Fibroblast of skin of right biceps (primary cell): Measurements from ENCODE around the gene CDC20B.
"Not testable (repeated sequence)": the region's sequence is repeated elsewhere in the genome, so short reads cannot be mapped to it uniquely, and the experiment has no call there.

Experiments
- DNase-seq: peaks from one replicate; pipeline ENCODE4 v3.0.0-alpha.2; 2013

CDC20B gene

GRCh38 chr5:55101556-55102276 lies 71.3 kb downstream of the CDC20B start:
- DNase-seq = no peak

GRCh38 chr5:55101148-55101547 lies 71.8 kb downstream of the CDC20B start:
- DNase-seq = not testable (repeated sequence)

GRCh38 chr5:55096861-55097260 lies 76.1 kb downstream of the CDC20B start:
- no peak for DNase-seq

- DNase-seq = no peak
Observed at GRCh38 chr5:55096182-55096581, 76.8 kb downstream of the CDC20B start.

GRCh38 chr5:55091011-55091410 lies 82.0 kb downstream of the CDC20B start:
- not testable (repeated sequence) for DNase-seq

GRCh38 chr5:55089301-55089700 lies 83.7 kb downstream of the CDC20B start:
- DNase-seq = not testable (repeated sequence)

GRCh38 chr5:55081541-55081940 lies 91.4 kb downstream of the CDC20B start:
- DNase-seq = no peak

- no peak for DNase-seq
Observed at GRCh38 chr5:55073211-55073610, 99.8 kb downstream of the CDC20B start.

GRCh38 chr5:55072666-55073065 lies 100.3 kb downstream of the CDC20B start:
- no peak for DNase-seq

GRCh38 chr5:55071413-55071812 lies 101.6 kb downstream of the CDC20B start:
- no peak for DNase-seq

GRCh38 chr5:55070968-55071367 lies 102.0 kb downstream of the CDC20B start:
- no peak for DNase-seq

GRCh38 chr5:55066277-55066676 lies 106.7 kb downstream of the CDC20B start:
- DNase-seq = no peak

GRCh38 chr5:55064523-55064922 lies 108.5 kb downstream of the CDC20B start:
- DNase-seq = no peak

GRCh38 chr5:55063899-55064298 lies 109.1 kb downstream of the CDC20B start:
- peak; percentile 46 for DNase-seq

GRCh38 chr5:55063220-55063863 lies 109.6 kb downstream of the CDC20B start:
- peak; percentile 82 for DNase-seq
